ENCODE measurements around the gene KCNT2. TPM values are rescaled to one million over a fixed set of nuclear protein-coding genes. Genes with fewer than 3 reads are reported as not detected.

The KCNT2 gene
- total and polyA plus RNA-seq, 9 donors, result 5.3 to 34.9 (median 14.1) TPM

- Histone ChIP-seq H3K27me3 (no peaks in the 10 kb centered on the region), H3K4me3 (no peak overlapping the region), H3K36me3 (no peaks in the 10 kb centered on the region), H3K9me3 (no peaks in the 10 kb centered on the region), H3K4me1 (ENCODE audit: insufficient read depth) (no peaks in the 10 kb centered on the region), H3K27ac (no peak overlapping the region)
- no peak for TF ChIP-seq POLR2A (IDR thresholded peaks at IDR 0.05)
- TF ChIP-seq EP300 (IDR thresholded peaks at IDR 0.05), result no peak
- TF ChIP-seq, protein P1, sequence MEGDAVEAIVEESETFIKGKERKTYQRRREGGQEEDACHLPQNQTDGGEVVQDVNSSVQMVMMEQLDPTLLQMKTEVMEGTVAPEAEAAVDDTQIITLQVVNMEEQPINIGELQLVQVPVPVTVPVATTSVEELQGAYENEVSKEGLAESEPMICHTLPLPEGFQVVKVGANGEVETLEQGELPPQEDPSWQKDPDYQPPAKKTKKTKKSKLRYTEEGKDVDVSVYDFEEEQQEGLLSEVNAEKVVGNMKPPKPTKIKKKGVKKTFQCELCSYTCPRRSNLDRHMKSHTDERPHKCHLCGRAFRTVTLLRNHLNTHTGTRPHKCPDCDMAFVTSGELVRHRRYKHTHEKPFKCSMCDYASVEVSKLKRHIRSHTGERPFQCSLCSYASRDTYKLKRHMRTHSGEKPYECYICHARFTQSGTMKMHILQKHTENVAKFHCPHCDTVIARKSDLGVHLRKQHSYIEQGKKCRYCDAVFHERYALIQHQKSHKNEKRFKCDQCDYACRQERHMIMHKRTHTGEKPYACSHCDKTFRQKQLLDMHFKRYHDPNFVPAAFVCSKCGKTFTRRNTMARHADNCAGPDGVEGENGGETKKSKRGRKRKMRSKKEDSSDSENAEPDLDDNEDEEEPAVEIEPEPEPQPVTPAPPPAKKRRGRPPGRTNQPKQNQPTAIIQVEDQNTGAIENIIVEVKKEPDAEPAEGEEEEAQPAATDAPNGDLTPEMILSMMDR (IDR thresholded peaks at IDR 0.05), result no peak
- intact Hi-C loops (cut with DNase I), result no loop called here
- DNase-seq, result no peak
Measured at GRCh38 chr1:196593955-196594354, 14.3 kb downstream of the KCNT2 start.

DNA sequence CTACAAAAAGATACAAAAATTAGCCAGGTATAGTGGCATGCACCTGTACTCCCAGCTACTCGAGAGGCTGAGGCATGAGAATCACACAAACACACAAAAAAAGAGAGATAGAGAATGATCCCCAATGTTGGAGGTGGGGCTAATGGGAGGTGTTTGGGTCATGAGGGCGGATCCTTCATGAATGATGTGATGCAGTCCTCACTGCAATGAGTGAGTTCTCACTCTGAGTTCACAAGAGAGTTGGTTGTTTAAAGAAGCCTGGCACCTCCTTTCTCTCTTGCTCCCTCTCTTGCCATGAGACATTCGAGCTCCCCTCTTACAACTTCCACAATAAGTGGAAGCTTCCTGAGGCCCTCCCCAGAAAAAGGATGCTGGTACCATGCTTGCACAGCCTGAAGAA, 17.3 kb downstream of the KCNT2 start:
- H3K4me1 ChIP-seq (ENCODE audit: insufficient read depth), result no peaks in the 10 kb centered on the region
- no peak overlapping the region for H3K27ac ChIP-seq
- WGBS, 3 donors, result 92 to 98% (median 96%) methylated on average over 3 of the region's 3 CpGs
- TF ChIP-seq, protein P1 (IDR thresholded peaks at IDR 0.05), result no peak
- TF ChIP-seq EP300 (IDR thresholded peaks at IDR 0.05) (no peak), POLR2A (IDR thresholded peaks at IDR 0.05) (no peak)
- no peak overlapping the region for H3K4me3 ChIP-seq
- H3K36me3 ChIP-seq, result no peaks in the 10 kb centered on the region
- no peak for DNase-seq
- no peaks in the 10 kb centered on the region for H3K9me3 ChIP-seq
- intact Hi-C loops (cut with DNase I), result no loop called here
- H3K27me3 ChIP-seq, result no peaks in the 10 kb centered on the region

DNA sequence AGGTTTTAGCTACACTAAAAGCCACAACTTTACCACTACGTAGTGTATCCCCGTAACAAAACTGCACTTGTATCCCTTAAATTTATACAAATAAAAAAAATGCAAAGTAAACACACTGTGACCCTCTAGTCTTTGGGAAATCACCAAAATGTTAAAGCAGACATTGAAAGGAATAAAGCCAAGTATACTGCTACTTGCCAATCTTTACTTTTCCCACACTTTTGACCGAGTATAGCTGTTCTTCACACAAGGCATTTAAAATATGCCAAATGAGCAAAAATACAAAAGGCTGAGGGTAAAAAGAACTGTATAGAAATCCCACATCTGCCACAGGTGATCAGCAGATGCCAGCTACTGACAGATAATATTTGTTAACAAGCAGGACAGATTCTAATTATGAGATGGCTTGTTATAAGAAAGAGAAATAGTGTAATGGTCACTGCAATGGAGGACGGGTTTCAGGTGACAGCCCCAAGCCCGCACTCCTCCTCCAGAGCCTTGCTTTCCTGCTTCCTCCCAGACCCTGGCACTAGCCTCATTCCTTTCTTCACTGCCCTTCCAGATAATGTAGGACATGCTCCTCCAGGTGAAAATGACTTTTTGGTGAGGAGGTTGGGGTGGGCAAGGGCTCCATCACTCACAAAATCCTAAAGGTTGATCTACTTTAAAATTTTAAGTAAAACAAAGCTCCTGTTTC, 18.1 kb downstream of the KCNT2 start:
- no peaks in the 10 kb centered on the region for H3K9me3 ChIP-seq
- H3K4me1 ChIP-seq (ENCODE audit: insufficient read depth), result no peaks in the 10 kb centered on the region
- WGBS, 3 donors, result 77 to 90% (median 89%) methylated on average over 5 of the region's 5 CpGs
- intact Hi-C loops (cut with DNase I), result no loop called here
- TF ChIP-seq, protein P1 (IDR thresholded peaks at IDR 0.05), result no peak
- no peak for TF ChIP-seq POLR2A (IDR thresholded peaks at IDR 0.05)
- TF ChIP-seq EP300 (IDR thresholded peaks at IDR 0.05), result no peak
- no peak for DNase-seq
- no peak overlapping the region for H3K4me3 ChIP-seq
- H3K36me3 ChIP-seq, result no peaks in the 10 kb centered on the region
- H3K27me3 ChIP-seq, result no peaks in the 10 kb centered on the region
- no peak overlapping the region for H3K27ac ChIP-seq

- H3K9me3 ChIP-seq, result no peaks in the 10 kb centered on the region
- H3K4me1 ChIP-seq (ENCODE audit: insufficient read depth), result no peaks in the 10 kb centered on the region
- no peaks in the 10 kb centered on the region for H3K27me3 ChIP-seq
- no peak overlapping the region for H3K27ac ChIP-seq
- no peak for TF ChIP-seq POLR2A (IDR thresholded peaks at IDR 0.05)
- no peak overlapping the region for H3K4me3 ChIP-seq
- intact Hi-C loops (cut with DNase I), result no loop called here
- H3K36me3 ChIP-seq, result no peaks in the 10 kb centered on the region
- no peak for DNase-seq
- WGBS, 3 donors, result 79 to 87% (median 86%) methylated on average over 3 of the region's 3 CpGs
Measured at GRCh38 chr1:196584696-196585095, 23.5 kb downstream of the KCNT2 start.

DNA sequence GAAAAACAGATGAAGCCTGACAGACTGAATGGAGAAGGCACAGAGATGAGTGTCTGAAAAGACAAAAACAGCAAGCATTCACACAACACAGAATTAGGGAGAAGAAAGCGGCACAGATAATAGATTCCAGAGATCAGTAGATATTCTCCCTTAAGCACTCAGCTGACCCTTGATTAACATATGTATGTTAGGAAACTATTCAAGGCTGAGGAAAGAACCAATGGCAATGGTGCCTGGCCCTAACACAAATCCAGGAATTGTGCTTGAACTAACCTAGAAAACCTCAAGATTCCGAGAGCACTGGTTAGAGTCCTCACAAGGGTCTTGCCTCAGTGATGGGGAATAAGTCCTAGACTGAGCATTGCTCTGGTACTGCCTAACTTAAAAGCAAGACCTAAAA, 30.9 kb downstream of the KCNT2 start:
- Histone ChIP-seq H3K27ac (no peak overlapping the region), H3K9me3 (no peaks in the 10 kb centered on the region), H3K4me3 (no peak overlapping the region), H3K4me1 (ENCODE audit: insufficient read depth) (no peaks in the 10 kb centered on the region), H3K36me3 (no peaks in the 10 kb centered on the region), H3K27me3 (no peaks in the 10 kb centered on the region)
- intact Hi-C loops (cut with DNase I), result no loop called here
- no peak for DNase-seq
- WGBS, 3 donors, result 93 to 98% (median 95%) methylated on average over 2 of the region's 2 CpGs
- TF ChIP-seq POLR2A (IDR thresholded peaks at IDR 0.05) (no peak), EP300 (IDR thresholded peaks at IDR 0.05) (no peak)
- TF ChIP-seq, protein P1 (IDR thresholded peaks at IDR 0.05), result no peak
